HG03432 (cell line): ENCODE data around the gene LSG1.
A peak's percentile ranks its signal among the peaks of the same experiment; 100 is the strongest.

Source experiments
- ATAC-seq: cut with Tn5 transposase; IDR thresholded peaks from one replicate; pipeline ENCODE4 v1.9.1; 2021; ENCODE audit warnings: mild to moderate bottlenecking, moderate library complexity; ENCODE audit not compliant: unreplicated experiment

The LSG1 gene

DNA sequence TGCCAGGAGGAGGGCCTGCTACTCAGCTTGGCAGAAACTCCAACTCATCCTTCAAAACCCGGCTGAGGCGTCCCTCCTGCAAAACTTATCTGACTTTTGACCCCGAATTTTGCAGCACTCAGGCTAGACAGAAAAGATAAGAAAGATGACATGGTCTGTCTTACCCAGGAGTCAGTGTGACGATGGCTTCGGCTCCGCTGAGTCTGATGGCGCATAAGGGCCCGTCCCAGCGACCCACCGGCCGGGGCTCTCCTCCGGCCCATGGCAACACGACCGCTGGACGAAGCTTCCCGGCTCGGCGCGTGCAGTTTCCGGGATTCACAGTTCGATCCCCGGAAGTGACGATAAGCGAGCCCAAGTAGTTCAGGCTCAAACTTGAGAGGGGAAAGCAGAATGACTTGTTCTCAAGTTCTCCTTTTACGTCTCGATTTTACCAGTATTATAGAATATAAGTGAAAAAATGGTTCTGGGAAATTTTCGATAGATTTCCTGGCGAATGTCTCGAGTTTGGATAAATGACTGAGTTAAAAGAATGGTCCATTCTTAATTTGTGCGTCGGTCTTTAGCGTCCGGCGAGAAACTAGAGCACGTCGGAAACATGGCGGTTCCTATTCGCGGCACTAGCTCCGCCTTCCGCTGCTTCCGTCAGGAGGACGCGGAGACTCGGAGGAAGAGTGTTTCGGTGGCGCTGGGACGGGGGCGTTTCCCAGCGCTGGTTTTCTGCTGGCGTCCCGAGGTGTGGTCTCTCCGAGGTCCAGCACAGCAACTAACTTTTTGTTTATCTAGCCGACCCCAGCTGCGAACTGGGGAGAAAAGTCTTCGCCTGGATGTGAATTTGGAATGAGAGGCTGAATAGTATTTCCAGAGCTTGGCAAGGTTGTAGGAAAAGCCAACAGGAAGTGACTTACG, at the start of gene LSG1:
Gene LSG1 (minus strand): TSS at position 292 of the 909 bp plus-strand sequence. CDS start 29 bp downstream, at position 263.
- peak; percentile 86 for ATAC-seq

- no peak for ATAC-seq
These were observed 48.1 kb upstream of the LSG1 start for GRCh38 chr3:194720048-194720447.

GRCh38 chr3:194718079-194718478, 46.1 kb upstream of the LSG1 start:
- ATAC-seq, result no peak

DNA sequence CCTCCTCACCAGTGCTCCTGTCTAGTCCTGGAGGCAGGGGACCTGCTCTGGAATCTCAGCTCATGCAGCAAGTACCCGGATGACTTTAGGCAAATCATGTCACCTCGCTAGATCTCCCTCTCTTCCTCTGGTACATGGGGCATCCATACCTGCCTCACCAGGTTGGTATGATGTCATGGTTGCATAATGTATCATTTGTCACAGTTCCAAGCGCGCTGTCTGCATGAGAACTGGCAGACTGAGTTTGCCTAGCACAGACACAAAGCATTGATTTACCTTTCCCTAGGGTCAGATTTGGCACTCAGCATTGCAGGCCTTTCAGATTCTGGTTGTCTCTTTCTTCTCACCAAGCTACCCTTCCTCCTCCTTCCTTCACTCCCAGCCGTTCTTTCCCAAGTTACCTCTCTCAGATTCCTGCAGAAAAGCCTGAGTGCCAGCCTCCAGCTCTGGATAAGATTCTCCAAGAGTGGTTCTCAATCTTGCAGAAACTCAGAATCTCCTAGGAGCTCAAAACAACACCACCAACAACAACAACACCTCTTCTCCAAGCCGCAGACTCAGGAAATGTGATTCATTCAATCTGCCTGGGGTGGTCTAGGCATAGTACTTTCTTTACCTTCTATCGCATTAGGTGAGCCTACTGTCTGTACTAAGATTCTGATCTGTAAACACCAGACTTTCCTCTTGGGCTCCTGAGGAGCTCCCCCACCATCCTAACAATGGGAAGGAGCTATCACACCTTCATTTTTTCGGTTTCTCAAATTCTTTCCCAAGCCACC, 43.2 kb upstream of the LSG1 start:
- no peak for ATAC-seq

DNA sequence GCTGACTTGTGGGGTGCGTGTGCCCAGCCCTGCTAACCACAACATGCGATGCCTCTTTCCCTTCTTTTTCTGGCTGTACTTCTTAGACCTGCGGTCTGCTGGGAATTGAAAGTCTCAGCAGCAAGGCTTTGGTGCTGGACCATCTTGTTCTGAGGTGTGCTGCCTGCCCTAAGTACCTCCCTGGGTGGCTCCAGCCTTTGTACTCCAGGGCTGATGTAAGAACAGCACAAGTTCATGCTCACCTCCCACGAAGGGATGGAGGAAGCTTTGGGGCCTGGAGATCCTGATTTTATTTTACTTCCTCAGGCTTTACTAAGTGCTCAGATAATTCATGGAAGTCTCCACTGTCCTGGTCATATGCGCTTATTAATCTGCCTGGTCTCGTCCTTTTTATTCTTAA, 42.6 kb upstream of the LSG1 start:
- no peak for ATAC-seq

DNA sequence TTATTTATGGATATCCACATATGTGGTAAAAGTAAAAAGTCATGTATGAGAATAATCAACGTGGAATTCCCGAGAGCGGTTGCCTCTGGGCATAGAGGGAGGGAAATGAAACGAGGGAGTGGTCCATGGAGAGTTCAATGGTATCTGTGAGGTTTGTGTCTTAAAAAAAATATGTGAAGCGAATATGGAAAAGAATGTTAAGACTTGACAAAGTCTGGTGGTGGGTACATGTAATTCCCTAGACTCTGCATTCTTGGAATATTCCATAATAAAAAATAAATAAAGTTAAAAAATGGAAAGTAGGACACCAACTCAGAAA, 42.1 kb upstream of the LSG1 start:
- ATAC-seq, result no peak

- ATAC-seq, result no peak
These were observed 41.5 kb upstream of the LSG1 start for GRCh38 chr3:194713299-194714136.

DNA sequence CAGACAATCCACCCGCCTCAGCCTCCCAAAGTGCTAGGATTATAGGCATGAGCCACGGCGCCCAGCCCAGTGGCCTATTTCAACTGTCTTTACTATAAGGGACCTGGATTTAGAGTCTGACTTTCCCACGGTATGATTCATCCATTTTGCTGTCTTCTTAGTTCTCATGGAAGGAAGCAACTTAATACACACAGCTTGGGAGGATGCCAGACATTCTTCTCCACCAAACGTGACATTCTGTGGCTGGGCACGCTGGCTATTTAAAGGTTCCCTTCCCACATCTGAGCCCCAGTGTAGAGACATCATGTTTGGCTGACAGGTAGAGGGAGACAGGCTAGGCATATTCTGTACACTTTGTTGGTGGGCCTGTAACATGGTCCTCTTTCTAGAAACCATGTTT, 39.9 kb upstream of the LSG1 start:
- ATAC-seq, result no peak

GRCh38 chr3:194711286-194711685, 39.3 kb upstream of the LSG1 start:
- no peak for ATAC-seq

GRCh38 chr3:194707147-194707540, 35.2 kb upstream of the LSG1 start:
- ATAC-seq, result no peak

DNA sequence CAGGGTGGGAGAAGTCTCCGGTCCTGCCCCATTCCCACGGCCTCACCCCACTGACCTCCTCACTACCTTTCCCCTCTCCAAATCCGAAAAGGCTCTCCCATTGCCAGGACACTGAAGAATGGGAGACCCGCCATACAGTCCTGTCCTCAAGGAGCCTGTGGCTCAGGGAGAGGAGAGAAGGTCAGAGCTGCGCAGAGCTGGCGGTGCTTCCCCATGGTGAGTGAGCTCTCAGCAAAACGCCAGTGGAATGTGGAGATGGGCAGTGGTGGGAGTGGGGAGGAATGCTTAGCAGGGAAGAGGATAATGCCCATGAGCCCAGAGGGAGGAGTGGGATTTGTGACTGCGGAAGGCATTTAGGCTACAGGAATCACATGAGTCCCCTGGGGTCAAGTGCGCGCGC, 33.8 kb upstream of the LSG1 start:
- ATAC-seq, result no peak

- no peak for ATAC-seq
These were observed 33.2 kb upstream of the LSG1 start for GRCh38 chr3:194705227-194705626.

- no peak for ATAC-seq
These were observed 30.6 kb upstream of the LSG1 start for GRCh38 chr3:194702545-194702944.

DNA sequence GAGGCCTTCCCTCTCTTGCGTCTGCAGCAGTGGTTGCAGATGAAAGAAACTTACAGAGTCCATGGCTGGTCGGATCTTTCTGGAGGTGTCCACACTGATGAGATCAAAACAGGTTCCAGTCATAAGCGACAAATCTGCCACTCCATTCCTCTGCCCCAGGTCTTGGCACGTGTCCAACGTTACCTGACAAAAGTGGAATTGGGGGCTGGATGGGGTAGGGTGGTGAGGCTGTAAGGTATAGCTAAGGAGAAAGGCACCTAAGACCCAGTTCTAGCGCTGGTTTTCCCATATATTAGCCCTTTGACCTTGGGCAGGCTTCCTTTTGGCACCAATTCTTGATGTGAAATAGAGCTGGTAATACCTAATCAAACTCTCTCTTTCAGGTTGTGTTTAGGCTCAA, 24.7 kb upstream of the LSG1 start:
- ATAC-seq, result no peak

DNA sequence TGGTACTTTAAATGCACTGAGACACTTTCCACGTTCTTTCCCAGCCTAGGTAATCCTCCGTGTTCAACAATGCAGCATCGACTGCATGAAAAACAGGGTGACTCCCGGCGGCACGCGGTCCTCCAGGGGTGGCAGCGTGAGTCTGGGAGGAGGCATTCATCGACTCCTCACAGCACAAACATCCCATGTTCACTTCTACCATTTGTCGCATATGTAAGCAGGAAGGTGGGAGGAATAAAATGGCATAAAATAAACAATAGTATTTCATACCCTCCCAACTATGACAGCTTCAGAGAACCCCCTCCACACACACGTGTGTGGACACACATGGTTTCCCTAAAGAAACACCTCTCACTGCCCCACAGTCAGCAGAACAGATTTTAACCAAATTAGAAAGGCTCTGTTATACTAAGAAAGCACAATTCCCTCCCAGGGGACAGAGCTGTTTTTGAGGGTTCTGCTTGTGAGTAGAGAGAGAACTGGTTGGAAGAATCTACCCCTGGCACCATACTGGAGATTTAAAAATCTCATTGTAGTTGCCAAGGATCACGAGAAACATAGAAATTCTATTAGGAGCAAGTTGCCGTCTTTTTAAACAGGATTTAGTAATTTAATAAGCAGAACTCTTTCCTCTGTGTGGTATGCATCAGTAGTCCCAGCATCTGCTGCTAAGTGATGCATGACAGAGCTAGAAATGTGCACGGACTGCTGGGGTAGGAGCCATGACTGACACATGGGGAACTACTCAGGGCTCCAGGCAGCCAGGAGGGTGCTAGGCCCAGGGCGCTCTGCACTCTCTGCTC, 19.7 kb upstream of the LSG1 start:
- peak; percentile 63 for ATAC-seq

DNA sequence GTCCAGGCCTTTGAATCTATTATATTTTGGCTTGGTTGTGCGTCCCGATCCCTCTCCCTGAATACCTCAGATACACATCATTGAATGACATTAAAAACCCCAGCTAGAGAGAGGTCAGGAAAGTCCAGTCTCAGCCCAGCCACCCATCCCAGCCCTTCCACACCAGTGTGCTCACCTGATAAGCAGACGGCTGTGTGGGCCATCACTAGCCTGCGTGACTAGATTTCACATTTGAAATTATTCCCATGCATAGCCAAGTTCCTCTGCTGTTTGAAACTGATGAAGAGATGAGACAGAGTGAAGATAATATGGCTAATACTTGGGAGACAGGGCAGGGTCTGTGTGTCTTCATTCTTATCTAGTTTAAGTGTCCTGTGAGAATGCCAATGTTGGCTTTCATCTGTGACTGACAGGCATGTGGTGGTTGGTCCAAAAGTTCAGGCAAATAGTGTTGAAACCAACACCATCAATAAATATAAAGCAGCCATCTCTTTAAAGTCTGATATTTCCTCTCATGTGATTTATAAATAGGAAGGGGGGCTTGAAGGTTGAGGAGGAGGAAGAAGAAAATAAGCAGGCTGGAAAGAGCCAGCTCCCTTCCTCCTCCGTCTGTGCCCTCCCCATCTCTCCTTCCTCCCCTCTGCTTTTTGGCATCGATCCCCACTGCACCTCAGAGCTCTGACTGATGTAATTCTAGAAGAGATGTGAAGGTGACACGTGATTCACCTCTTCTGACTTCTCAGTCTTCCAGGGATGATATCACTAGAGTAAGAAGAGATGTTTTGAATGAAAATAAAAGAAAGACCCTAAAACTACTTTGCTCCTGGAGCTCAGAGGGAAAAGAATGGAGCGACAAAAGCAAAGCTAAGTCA, 18.7 kb upstream of the LSG1 start:
- no peak for ATAC-seq

DNA sequence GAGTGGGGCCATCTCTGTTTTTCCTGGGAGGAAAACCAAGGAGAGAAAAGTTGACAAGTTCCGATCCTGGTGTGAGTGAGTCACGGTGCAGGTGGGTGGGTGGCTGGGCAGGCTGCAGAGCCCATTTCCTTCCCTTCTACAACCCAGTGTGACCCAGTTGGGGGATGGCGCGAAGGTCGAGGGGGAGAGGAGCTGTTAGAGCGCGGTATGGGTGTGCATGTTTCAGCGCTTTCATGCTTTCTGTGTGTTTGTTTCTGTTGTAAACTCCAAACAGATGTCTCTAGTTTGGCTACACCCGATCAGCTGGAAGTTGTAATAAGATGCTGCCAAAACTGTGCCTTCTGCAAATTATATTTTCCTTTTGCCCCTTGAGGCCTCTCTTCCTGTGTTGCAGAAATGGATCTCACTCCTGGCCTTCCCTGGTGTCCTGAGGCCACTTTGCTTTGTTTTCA, 17.5 kb upstream of the LSG1 start:
- ATAC-seq, result no peak

DNA sequence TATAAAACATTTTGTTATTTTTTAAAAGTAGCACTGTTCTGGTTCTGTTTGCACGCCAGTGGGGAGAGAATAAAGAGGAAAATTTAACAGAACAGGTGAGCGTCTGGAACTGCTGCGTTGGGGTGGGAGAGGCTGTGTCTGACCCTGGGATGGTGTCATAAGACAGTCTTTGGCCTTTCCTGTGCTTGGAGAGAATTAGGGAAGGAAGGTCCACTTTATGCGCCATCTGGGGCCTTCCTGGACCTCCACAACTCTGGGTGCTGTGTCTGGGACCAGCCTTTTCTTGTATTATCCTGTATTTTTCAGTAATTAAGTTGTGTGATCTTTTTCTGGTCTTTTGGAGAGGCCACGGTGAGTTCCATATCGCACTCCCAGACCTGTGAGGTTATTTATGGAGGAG, 17.0 kb upstream of the LSG1 start:
- no peak for ATAC-seq

DNA sequence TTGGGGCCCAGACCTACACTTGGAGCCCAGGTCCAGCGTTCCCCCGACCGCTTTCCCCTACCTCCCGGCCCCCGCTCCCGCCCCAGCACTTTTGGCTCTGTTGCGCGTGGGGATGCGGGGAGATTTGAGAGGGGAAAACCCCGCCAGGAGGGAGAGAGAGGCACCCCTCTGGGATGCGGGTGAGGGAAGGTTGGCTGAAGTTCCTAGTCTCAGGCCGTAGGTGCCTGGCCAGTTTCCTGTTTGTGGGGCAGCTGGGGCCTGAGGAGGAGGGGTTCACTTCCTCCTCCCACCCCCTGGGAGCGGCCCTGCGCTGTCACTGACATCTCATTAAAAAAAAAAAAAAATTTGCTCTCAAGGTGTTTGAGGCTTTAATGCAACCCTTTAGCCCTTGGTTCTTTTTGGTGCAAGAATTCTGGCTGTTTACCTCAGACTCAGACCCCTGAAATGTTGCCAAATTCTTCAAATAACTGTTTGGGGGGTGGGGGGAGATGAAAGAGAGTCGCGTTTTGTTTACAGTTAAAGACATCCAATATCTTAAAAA, 16.3 kb upstream of the LSG1 start:
- ATAC-seq, result peak; percentile 28
